Adrenal gland (tissue), 12 donors: ENCODE data around the gene CRYBG1. TPM values are rescaled to one million over a fixed set of nuclear protein-coding genes. Genes with fewer than 3 reads are reported as not detected.

Experiments
- DNase-seq, 7 donors: peaks; one replicate each; pipeline ENCODE4 v3.0.0-alpha.2; 2019 to 2020
- H3K27ac ChIP-seq, 5 donors: fragments of 200-600 bp; sonication (generic) in 4 of 5; 1 replicate in 3 of 5; 2 replicates in 2 of 5; pipeline versions ENCODE4 v1.5.1 to v1.8.0; 2016 to 2020; ENCODE audit warnings: mild to moderate bottlenecking in 1 of 5
- H3K27me3 ChIP-seq: fragments of 200-600 bp; 2 replicates; pipeline ENCODE4 v1.8.0; 2021
- H3K36me3 ChIP-seq, 2 donors: fragments of 200-600 bp; replicated peaks in 1 of 2; 1 replicate in 1 of 2; 2 replicates in 1 of 2; pipeline versions ENCODE4 v1.5.1 to v1.8.0; 2018 to 2022
- H3K4me1 ChIP-seq, 2 donors: fragments of 200-600 bp; replicated peaks in 1 of 2; 1 replicate in 1 of 2; 2 replicates in 1 of 2; pipeline versions ENCODE4 v1.5.1 to v1.8.0; 2018 to 2021
- H3K4me3 ChIP-seq, 4 donors: fragments of 200-600 bp; sonication (generic) in 3 of 4; one replicate each; pipeline ENCODE4 v1.5.1; 2016 to 2018
- H3K9me3 ChIP-seq, 3 donors: fragments of 200-600 bp; sonication (generic) in 1 of 3; replicated peaks in 1 of 3; 1 replicate in 2 of 3; 2 replicates in 1 of 3; pipeline versions ENCODE4 v1.5.1 to v1.8.0; 2016 to 2021
- POLR2A ChIP-seq, 2 donors: fragments of 450-650 bp; IDR thresholded peaks; one replicate each; pipeline ENCODE4 v1.6.1; 2017; ENCODE audit warnings: antibody characterized with exemption in 2 of 2, mild to moderate bottlenecking in 2 of 2, moderate library complexity in 1 of 2
- WGBS, 4 donors: extraction: QIAGEN DNeasy Blood & Tissue Kit in 2 of 4; methylation state at CpG; one replicate each; pipeline versions ENCODE4 v1.1.5 to v1.1.7; 2013 to 2017; 5-methylcytosine and 5-hydroxymethylcytosine counted together
- intact Hi-C, 2 donors: fragments of 100-400 bp; cut with DNase I; formaldehyde crosslinking; loops; one replicate each; pipeline versions ENCODE4 v1.14.1 to v1.15.0; 2022 to 2023
- polyA plus RNA-seq, 3 donors: library from polyadenylated mRNA; stranded (reverse); fragments of 200-250 nt in 2 of 3; fragments of 350-450 nt in 1 of 3; fragmentation: Illumina TruSeq in 1 of 3; extraction: RNeasy Lipid Tissue Mini Kit (QIAGEN cat#74804) in 1 of 3; gene quantifications; one replicate each; pipeline ENCODE4 v1.2.3, GENCODE V29; 2013 to 2014
- total RNA-seq, 9 donors: library from RNA; depleted of rRNA in 4 of 9; stranded (reverse); fragments of >200 nt in 4 of 9; fragments of 120-200 nt in 1 of 9; fragmentation: NEBNext Ultra II Directional in 1 of 9; extraction: Animal tissue kit (Norgen Biotek cat#: 25700) in 1 of 9; gene quantifications; one replicate each; pipeline versions ENCODE4 v1.1.0 to v1.2.4, GENCODE V29; 2013 to 2023
- TF ChIP-seq, protein P1 (sequence below), 6 experiments: fragments of 450-650 bp in 4 of 6; fragments of 200-600 bp in 2 of 6; sonication (generic) in 1 of 6; IDR thresholded peaks; 1 replicate in 5 of 6; 2 replicates in 1 of 6; pipeline versions ENCODE4 v1.5.1 to v1.8.0; 2016 to 2021; ENCODE audit warnings: antibody characterized with exemption in 6 of 6, mild to moderate bottlenecking in 2 of 6, moderate library complexity in 1 of 6
- donor health status: healthy with polysubstance abuse.
- donor health status: Bipolar disorder and iron deficiency.
- donor health status: DM: yes; HTN: yes; CAD: no.
- donor health status: DM: no; HTN: no; CAD: no.
- donor health status: DM: no; HTN: no; CAD: no.
- donor health status: DM: yes; HTN: yes; CAD: no.

Gene CRYBG1
- total and polyA plus RNA-seq, 12 donors: 0.83 to 5.1 (median 2.2) TPM

DNA sequence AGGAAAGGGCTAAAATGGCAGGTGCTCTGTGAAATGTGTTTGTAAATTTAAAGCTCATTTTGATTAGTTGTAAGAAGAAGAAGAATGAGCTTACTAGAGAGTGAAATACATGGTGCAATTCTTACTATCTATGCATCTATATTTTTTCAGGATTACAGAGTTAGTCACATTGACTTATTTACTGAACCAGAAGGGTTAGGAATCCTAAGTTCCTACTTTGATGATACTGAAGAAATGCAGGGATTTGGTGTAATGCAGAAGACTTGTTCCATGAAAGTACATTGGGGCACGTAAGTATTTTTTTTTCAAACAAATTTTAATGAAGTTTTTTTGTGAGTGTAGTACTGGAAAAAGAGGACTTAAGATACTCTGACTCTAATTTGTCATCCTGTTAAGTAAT, 169.5 kb downstream of the CRYBG1 start:
- no peak for DNase-seq
- TF ChIP-seq POLR2A (IDR thresholded peaks at IDR 0.05): no peak
- TF ChIP-seq, protein P1, sequence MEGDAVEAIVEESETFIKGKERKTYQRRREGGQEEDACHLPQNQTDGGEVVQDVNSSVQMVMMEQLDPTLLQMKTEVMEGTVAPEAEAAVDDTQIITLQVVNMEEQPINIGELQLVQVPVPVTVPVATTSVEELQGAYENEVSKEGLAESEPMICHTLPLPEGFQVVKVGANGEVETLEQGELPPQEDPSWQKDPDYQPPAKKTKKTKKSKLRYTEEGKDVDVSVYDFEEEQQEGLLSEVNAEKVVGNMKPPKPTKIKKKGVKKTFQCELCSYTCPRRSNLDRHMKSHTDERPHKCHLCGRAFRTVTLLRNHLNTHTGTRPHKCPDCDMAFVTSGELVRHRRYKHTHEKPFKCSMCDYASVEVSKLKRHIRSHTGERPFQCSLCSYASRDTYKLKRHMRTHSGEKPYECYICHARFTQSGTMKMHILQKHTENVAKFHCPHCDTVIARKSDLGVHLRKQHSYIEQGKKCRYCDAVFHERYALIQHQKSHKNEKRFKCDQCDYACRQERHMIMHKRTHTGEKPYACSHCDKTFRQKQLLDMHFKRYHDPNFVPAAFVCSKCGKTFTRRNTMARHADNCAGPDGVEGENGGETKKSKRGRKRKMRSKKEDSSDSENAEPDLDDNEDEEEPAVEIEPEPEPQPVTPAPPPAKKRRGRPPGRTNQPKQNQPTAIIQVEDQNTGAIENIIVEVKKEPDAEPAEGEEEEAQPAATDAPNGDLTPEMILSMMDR (IDR thresholded peaks at IDR 0.05): no peak
- Histone ChIP-seq H3K36me3 (no peaks in the 10 kb centered on the region), H3K27me3 (no peaks in the 10 kb centered on the region), H3K27ac (no peak overlapping the region), H3K9me3 (no peaks in the 10 kb centered on the region), H3K4me3 (no peak overlapping the region), H3K4me1 (peaks cover 0 to 13% of the 10 kb centered on the region in 2 donors)
- intact Hi-C loops: no loop called here
- WGBS, 4 donors: 90 to 100% (median 96%) methylated on average over 1 of the region's 1 CpG

DNA sequence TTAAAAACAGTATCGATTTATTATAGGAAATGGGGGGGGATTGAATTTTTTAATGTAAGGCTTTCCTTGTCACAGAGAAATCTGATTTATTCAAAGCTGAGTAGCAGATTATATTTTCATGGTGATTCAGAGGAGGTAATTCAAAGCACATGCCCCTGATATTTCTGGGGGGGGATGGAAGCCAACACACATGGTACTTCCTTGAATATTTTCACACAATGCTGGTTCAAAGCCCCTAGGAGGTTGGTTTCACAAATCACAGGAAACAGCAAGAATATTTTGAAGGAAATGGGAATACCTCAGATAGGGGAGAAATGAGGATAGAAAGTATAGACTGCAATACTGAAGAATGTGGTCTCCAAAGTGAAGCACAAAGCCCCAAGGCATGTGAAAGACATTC, 170.0 kb downstream of the CRYBG1 start:
- Histone ChIP-seq H3K4me3 (no peak overlapping the region), H3K27me3 (no peaks in the 10 kb centered on the region), H3K9me3 (no peaks in the 10 kb centered on the region), H3K27ac (no peak overlapping the region), H3K4me1 (peaks cover 0 to 8% of the 10 kb centered on the region in 2 donors), H3K36me3 (no peaks in the 10 kb centered on the region)
- no peak for DNase-seq
- TF ChIP-seq POLR2A (IDR thresholded peaks at IDR 0.05): no peak
- TF ChIP-seq, protein P1 (IDR thresholded peaks at IDR 0.05): no peak
- 91 to 100% (median 96%) methylated on average over 1 of the region's 1 CpG for WGBS, 4 donors
- intact Hi-C loops: no loop called here

DNA sequence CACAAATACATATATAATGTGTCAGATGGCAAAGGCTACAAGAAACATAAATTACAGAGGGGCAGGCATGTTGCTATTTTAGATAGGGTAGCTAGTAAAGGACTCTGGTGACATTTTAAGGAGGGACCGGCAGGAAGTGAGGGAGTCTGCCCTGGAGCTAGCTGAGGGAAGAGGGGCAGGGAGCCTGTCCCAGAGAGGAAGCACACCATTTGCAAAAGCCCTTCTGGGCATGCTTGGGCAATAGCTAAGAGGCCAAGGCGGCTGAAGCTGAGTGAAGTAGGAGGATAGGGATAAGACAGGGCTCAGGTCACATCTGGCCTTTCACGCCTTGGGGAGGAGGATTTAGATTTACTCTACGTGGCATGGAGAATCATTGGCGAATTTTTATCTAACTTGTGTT, 172.5 kb downstream of the CRYBG1 start:
- no peaks in the 10 kb centered on the region for H3K36me3 ChIP-seq
- 30 to 80% (median 61%) methylated on average over 5 of the region's 5 CpGs for WGBS, 4 donors
- intact Hi-C loops: no loop called here

DNA sequence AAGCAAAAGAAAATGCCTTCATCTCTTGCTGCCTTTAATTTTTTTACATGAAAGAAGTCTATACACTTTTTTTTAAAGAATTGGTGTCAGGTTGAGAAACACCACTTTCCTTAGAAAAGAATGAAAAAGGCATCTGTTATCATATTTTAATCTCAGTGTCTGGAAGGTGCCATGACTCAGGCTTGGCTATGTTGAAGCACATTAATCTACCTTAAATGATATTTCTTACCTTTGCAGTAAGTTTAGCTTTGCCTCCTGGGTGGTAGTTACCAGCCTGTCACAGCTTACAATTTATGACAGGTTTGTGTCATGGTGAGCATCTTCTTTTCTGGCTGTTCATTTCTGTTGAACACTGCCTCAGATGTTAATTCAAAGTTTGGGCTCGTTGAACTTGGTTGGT, 173.5 kb downstream of the CRYBG1 start:
- no peak for TF ChIP-seq POLR2A (IDR thresholded peaks at IDR 0.05)
- TF ChIP-seq, protein P1 (IDR thresholded peaks at IDR 0.05): no peak
- no peak overlapping the region for H3K27ac ChIP-seq
- intact Hi-C loops: no loop called here
- no peaks in the 10 kb centered on the region for H3K27me3 ChIP-seq
- H3K4me3 ChIP-seq: no peak overlapping the region
- no peaks in the 10 kb centered on the region for H3K9me3 ChIP-seq
- H3K36me3 ChIP-seq: no peaks in the 10 kb centered on the region
- 7 to 93% (median 65%) methylated on average over 1 of the region's 1 CpG for WGBS, 4 donors
- DNase-seq: no peak
- H3K4me1 ChIP-seq: no peaks in the 10 kb centered on the region

More for the DNA sequence above, 172.5 kb downstream of the CRYBG1 start:
- no peak overlapping the region for H3K4me3 ChIP-seq
- H3K4me1 ChIP-seq: no peaks in the 10 kb centered on the region
- TF ChIP-seq POLR2A (IDR thresholded peaks at IDR 0.05): no peak
- TF ChIP-seq, protein P1 (IDR thresholded peaks at IDR 0.05): no peak
- no peaks in the 10 kb centered on the region for H3K27me3 ChIP-seq
- no peak overlapping the region for H3K27ac ChIP-seq
- no peak for DNase-seq
- H3K9me3 ChIP-seq: no peaks in the 10 kb centered on the region
